Esophagus mucosa (tissue), 1 donor: ENCODE data around the gene ROR1. TPM values are rescaled to one million over a fixed set of nuclear protein-coding genes. Genes with fewer than 3 reads are reported as not detected.

ENCODE experiments used
- ATAC-seq: fragments of 200-7000 bp; cut with Tn5 transposase; one replicate; pipeline ENCODE4 v1.9.1; 2020
- total RNA-seq: library from RNA; stranded (reverse); gene quantifications from one replicate; pipeline ENCODE4 v1.2.4, GENCODE V29; 2023
- donor health status: DM: yes; HTN: yes; CAD: no.

Gene ROR1
- total RNA-seq, 1 donor from 2014 or later: 4.4 TPM

DNA sequence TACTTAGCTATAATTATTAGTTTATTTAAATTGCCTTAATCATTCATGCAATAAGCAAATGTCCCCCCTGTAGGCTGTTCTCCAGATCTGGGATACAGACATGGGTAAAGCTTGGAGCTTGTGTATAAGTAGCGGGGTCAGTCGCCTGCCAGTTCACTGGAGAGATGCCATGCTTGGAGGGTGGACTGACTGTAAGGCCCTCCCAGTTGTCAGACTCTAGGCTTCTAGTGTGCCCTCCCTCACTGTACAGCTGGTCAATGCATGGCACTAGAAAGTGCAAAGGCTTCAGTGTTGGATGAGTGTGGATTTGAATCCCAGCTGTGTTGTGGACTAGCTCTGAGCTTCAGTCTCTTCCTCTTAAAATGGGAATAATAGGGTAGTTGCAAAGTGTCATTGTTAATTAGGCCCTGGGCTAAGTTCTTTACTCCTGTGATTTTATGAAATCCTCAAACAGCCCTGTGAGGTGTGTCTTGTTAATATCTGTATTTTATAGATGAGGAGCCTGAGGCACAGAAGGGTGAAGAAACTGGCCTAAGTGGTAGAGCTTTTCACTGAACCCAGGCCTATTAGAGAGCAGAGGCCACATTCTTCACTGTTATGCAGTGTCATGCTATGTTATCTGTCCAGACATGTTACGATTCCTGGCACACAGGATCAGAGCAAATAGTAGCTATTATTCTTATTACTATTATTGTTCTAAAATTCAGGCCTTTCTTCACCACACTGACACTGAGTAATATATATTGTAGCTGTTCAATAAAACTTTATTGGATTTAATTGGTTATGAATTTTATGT lies 85.9 kb downstream of the ROR1 start:
- peak; percentile 85 for ATAC-seq

- ATAC-seq: no peak
These were observed 87.4 kb downstream of the ROR1 start for GRCh38 chr1:63861052-63861691.

DNA sequence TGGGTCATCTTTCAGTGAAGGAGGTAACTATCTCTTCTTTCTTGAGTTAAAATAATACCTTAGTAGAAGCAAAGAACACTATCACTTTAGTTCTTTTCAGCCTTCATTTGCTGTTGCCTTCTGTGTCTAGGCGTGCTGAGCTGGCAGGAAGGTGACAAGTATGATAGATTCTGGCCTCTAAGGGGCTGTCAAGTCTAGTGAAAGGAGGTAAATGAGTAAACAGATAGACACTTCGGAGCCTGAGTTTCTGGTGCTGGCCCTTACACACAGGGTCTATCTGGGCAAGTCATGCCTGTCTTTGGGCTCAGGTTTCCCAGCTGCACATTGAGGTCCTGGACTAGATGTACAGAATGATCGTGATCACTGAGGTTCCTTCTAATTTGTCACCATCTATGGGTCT lies 89.3 kb downstream of the ROR1 start:
- no peak for ATAC-seq

DNA sequence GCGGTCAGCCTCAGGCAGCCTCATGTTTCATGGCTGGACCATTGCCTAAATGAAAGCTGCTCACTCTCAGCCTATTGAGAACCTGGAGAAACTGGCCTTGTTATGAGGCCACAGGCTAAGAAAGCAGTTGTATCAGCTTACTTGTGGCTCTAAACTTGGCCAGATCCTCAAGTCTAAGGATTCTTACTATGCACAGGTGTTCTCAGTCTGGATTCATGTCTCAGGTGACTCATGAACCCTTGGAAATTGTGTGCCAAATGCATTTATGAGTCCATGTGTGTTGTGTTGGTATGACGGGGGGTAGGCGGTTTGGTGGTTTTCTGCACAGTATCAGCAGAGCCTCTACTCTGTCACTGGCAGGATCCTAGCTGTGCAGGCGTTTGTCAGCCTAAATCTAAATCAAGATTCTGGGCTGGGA lies 90.4 kb downstream of the ROR1 start:
- peak; percentile 59 for ATAC-seq

- ATAC-seq: no peak
These were observed 91.7 kb downstream of the ROR1 start for GRCh38 chr1:63865561-63865960.

- no peak for ATAC-seq
These were observed 92.3 kb downstream of the ROR1 start for GRCh38 chr1:63866084-63866483.

- no peak for ATAC-seq
These were observed 93.8 kb downstream of the ROR1 start for GRCh38 chr1:63867429-63868176.

GRCh38 chr1:63868268-63868781 lies 94.5 kb downstream of the ROR1 start:
- ATAC-seq: peak; percentile 88

GRCh38 chr1:63870152-63870551 lies 96.3 kb downstream of the ROR1 start:
- ATAC-seq: no peak

GRCh38 chr1:63871463-63871862 lies 97.6 kb downstream of the ROR1 start:
- ATAC-seq: peak; percentile 62

DNA sequence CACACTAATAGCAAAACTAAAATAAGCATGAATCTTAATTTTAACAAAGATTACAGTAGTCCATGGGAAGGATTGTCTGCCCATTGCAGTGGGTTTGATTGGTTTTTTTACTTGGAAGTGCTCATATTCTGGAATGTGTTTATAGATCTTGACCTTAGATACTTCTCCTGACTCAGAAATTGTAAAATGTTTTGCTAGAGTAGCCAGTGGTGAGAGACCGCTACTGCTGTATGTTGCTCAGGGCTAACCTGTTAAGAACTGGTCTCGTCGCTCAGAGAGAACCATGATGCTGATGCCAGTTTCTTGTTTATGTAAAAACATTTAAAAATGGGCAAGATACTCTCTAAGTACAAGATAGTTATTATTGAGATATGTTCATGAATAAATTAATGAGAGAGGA lies 99.9 kb downstream of the ROR1 start:
- no peak for ATAC-seq

GRCh38 chr1:63874278-63874880 lies 100.6 kb downstream of the ROR1 start:
- ATAC-seq: no peak

GRCh38 chr1:63875636-63876035 lies 101.8 kb downstream of the ROR1 start:
- ATAC-seq: no peak

DNA sequence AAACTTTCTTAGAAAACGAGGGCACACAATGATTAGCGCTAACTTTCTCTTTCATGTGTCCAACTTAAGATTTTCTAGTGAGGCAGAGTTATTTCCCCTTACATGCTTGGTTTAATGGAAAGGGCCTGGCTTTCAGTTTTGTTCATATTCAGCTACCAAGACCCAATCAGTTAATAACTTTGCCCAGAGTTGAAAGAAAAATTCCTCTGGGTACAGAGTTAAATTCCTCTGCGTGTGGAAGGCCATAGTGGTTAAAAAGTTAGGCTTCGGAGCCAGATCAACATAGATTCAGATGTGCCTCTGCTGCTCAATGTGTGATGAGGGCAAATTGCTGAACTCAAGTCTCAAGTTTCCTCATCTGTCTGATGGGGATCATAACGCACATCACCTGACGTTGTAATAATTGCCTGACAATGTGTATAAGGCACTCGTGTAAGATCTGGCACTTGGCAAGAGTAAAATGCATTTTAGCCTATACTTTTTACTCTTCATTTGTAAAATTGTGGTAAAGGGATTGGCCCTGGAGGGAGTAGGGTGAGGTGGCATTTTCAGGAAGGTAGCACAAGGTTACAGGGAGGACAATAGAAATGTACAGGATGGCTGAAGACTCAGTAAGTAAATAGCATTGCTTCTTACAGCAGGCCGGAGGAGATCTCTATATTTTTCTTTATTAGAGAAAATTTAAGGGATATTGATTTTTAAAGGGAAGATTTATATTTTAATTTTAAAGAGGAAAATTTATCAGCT lies 103.4 kb downstream of the ROR1 start:
- ATAC-seq: no peak

DNA sequence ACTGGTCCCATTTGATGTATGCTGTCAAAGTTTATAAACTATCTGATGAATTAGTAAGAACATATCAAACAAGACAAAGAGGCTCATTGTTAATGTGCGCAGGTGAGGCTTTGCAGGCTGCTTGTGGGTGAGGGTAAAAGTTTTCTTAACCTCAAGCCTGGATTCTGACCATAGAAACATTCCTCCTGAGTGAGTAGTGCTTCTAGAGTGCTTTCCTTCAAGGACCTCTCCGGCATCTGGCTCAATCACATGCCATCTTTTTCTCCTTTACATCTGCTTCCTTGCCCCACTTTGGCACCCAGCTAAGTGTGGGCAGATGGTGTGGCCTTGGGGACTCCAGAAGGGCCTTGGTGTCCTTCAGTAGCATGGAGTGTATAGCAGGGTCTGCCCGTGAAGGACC lies 104.0 kb downstream of the ROR1 start:
- ATAC-seq: no peak

GRCh38 chr1:63878932-63879331 lies 105.1 kb downstream of the ROR1 start:
- ATAC-seq: no peak

DNA sequence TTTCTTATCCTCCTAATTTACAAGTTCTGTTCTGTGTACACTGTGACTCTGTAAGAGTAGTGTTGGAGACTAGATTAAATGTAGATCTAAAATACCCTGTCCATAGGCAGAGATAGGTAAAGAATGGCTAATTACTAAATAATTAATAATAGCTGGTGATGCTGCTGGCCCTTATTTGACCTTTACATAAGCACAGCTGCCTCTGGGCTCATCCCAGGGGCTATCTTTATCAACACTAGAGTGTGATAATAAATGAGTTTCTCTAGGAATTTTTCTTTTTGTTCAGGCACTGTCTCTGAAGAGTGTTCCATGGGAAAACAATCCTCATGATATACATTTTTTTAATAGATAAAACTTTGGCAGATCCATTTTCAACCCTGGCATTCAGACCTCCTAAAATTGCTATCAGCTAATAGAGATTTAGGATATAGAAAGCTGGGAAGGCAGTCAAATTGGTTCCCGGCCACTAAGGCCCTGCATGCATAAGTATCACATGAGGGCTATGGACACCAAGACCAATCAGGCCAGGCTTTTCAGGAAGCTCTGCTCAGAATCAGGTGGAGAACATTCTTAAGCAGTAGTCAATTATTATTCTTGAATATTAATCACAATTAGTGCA lies 107.2 kb downstream of the ROR1 start:
- no peak for ATAC-seq

GRCh38 chr1:63882048-63882704 lies 108.4 kb downstream of the ROR1 start:
- ATAC-seq: no peak

DNA sequence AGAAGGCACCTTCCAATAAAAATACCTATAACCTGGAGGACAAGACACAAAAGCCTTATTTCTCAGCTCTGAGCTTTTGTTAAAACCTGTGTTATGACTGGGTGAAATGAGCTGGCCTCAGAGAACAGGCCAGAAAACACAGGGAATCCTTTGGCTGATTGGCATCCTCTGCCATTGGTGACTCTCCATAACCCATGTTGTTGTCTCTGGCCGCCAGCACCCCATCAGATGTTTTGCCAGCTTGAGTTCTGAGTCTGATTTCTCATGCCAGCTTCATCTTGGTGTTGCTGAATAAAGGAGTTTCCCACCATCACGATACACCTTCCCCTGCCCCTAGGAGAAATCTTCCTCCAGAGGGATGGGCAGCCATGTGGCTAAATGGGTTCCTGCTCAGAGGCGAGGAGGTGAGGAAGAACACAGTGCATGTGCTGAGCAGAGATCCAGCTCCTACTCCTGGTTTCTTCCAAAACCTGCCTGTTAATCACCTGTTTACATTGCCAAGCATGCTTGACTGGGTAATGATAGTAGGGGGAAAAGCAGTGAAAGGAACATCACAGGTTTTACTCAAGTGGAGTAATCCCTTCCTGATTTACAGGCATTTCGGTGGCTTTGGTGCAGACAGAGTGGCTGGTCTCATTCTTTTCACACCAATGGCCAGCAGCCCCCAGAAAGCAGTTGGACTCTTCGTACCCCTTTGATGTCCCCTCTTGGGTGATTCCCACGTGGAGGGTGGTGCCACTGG lies 109.8 kb downstream of the ROR1 start:
- ATAC-seq: no peak

DNA sequence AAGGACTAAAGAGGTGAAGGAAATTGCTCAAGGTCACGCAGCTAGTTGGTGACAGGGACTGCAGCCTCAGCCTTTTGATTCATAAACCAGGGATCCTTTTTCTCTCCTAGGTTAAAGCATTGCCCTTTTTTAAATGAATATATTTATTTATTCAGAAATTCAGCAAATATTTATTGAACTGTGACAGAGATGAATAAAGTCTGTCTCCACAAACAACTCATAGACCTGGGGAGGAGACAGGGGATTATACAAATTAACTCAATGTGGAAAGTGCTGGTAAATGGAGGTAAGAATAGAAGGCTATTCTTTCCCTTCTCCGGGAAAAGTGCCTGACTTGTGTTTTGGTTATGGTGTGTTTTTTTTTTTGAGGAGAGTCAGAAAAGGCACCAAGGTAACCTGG lies 110.7 kb downstream of the ROR1 start:
- no peak for ATAC-seq
